ELF-1 (cell line): ENCODE data around the gene PACS2.
"Not testable (repeated sequence)": the region's sequence is repeated elsewhere in the genome, so short reads cannot be mapped to it uniquely, and the experiment has no call there.

ENCODE experiments used
- DNase-seq: peaks from one replicate; pipeline ENCODE4 v3.0.0-alpha.2; 2016; ENCODE audit warnings: low read depth, low spot score

Gene PACS2

DNA sequence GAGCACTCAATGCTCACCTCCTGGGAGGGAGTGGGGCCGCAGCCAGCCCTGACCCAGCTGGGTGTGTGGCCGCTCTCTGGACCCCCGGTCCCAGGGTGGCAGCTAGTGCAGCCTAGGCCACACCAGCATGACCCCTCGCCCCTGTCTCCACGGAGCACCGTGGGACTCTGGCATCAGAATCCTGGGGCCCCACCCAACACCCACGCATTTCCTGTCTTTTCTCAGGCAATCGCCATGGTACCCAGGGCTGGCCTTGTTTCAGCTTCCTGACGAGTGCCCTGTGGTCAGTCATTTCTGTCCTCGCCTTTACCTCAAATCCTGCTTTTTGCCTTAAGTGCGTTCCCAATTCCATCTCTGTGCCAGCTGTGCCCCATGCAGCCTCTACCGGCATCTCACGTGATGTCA is 15.9 kb downstream of the PACS2 start:
- no peak for DNase-seq

- no peak for DNase-seq
Measured at GRCh38 chr14:105331575-105332349, 17.2 kb downstream of the PACS2 start.

- no peak for DNase-seq
Measured at GRCh38 chr14:105332350-105332874, 17.9 kb downstream of the PACS2 start.

GRCh38 chr14:105333020-105333490 is 18.5 kb downstream of the PACS2 start:
- no peak for DNase-seq

- no peak for DNase-seq
Measured at GRCh38 chr14:105333613-105334364, 19.2 kb downstream of the PACS2 start.

DNA sequence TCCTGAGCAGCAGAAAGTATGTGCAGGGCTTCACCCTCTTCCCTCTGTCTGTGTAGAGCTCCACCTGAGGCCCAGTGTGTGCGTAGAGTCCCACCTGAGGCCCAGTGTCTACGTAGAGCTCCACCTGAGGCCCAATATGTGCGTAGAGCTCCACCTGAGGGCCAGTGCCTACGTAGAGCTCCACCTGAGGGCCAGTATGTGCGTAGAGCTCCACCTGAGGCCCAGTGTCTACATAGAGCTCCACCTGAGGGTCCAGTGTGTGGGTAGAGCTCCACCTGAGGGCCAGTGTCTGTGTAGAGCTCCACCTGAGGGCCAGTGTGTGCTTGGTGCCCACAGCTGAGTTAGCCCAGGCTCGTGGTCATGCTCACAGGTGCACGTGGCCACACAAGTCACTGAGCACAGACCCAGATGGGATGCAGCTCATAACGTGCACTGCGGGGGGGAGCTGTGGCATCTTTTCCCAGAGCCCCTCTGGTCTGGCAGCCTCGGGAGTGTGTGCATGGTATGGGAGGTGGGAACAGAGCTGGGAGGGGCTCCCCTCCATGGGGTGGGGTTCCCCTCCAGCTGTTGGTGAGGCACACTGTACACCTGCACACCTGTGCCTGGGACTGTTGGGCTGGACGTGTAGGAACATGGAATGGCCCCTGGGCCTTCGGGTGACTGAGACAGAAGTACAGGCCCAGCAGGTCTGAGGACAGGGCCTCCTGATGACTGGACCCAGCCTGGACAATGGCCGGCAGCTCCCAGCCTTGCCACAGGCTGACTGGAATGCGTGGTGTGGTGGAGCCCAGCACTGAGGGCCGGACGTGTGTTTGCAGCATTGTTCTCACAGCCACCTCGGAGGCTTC is 20.1 kb downstream of the PACS2 start:
- DNase-seq, result no peak

DNA sequence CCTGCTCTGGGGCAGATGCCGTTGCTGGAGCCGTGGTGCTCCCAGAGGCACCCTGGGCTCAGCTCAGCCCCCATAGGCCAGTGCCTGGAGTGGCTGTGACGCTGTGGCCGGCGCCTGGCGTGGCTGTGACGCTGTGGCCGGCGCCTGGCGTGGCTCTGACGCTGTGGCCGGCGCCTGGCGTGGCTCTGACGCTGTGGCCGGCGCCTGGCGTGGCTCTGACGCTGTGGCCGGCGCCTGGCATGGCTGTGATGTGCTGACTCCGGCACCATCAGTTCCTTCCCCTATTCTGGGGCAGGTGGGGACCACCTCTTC is 20.6 kb downstream of the PACS2 start:
- DNase-seq, result not testable (repeated sequence)

DNA sequence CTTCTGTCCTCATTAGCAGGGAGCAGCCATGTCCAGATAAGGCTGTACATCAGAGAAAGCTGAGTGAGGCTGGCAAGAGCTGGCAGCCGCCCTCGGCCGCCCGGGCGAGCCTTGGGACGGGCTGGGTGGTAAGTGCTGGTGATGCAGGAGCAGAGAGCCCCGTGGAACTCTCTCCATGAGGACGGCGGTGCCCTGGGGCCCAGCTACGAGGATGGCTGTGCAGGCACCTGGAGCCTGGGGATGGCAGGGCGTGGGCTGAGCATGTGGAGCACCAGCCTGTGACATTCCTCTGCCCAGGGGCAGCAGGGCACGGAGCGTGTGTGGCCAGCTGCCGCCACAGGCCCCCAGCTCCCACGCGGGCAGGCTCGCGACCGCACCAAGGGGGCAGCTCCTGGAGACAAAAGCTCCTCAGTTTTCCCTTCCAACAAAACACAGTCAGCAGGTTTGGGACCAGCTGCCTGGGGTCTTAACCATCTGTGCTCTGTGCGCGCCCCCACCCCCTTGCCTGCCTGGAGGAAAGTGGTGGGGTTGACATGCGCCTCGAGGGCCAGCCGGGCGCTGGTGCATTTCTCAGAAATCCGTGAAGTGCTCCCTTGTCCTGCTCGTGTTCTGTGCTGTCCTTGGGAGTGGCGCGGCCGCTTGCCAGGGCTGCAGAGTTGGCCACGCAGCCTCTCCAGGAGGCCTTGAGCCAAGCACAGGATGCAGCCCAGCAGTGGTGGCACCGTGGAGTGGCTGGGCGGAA is 21.4 kb downstream of the PACS2 start:
- DNase-seq, result no peak

DNA sequence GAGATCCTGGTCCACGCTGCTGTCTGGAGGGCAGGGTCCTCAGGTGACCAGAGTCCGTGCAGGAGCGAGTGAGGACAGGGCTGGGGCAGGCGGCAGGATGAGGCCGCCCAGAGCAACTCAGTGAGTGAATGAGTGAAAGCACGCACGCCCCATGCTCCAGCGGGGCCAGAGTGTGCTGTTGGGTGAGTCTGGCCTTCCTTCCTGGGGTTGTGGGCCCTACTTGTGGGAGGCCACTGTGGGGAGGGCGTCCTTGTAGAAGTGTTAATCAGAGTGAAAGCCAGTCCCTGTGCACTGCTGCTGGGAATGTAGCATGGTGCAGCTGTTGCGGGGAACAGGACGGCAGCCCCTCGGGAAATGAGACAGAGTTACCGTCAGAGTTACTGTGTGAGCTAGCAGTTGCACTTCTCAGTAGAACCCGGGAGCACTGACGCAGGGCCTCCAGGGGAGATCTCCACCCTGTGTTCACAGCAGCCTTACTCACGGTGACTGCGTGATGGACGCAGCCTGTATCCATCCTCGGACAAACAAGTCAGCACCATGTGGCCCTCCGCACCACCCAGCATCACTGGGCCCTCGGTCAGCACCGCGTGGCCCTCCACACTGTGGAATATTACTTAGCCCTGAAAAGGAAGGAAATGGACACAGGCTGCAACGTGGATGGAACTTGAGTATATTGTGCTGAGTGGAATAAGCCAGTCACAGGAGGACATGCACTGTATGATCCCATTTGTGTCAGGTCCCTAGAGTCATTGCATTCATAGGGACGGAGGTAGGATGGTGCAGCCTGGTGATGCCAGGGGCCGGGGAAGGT is 22.1 kb downstream of the PACS2 start:
- no peak for DNase-seq

DNA sequence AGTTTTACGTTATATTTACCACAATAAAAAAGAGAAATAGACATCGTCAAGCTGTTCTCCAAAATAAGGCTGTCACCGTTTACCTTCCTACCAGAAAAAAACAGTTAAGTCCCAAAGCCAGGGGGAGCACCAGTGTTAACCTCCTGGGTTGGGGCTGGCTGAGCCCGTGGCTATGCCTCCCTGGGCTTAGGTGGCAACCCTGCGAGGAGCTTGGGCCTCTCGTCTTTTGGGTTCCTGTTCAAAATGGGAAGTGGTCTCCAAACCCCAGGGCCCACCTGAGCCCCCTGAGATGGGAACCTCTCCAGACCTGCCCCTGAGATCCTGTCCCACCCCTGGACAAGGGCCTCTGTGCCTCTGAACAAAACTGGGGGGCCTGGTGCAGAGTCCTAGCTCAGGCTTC is 22.9 kb downstream of the PACS2 start:
- no peak for DNase-seq

GRCh38 chr14:105337966-105338741 is 23.6 kb downstream of the PACS2 start:
- no peak for DNase-seq

DNA sequence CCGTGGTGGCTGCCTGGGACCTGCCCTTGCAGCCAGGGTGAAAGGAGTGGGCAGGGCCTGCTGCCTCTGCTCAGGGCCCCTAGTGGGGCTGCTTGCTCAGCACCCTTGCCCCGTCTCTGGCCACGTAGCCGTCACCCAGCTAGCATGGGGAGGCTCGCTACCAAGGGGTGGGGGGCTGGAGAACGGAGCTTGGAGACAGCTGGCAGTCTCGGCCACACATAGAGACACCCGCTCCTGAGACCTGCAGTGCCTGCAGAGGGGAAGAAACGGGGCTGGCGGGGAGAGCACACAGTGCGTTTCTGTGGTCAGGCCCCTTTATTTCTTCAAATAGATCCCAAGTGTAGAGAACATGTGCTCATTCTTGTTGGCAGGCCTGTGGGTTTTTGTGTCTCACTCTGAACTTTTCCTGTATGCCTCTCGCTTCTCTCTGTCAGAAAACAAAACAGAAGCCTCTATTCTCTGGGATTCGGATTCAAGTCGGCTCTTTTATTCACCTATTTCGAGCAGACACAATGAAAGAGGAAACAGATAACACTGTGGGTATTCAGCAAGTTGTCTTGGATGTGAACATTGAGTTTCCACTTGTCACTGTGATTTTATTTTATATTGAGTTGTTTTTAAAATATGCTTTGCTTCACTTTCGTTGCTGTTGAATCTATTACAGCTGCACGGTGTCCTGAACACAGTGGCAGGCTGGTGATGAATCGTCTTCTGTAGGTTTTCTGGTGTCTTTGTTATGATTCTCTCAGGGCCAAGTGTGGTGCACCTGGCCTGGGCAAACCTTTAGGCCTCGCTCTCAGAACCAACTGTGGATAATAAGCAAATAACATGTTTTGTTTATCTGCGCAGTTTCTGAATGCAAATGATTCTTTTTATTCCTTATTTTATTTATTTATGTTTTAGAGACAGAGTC is 26.5 kb downstream of the PACS2 start:
- no peak for DNase-seq

GRCh38 chr14:105343194-105343593 is 28.6 kb downstream of the PACS2 start:
- no peak for DNase-seq

GRCh38 chr14:105346200-105346533 is 31.6 kb downstream of the PACS2 start:
- DNase-seq, result no peak

DNA sequence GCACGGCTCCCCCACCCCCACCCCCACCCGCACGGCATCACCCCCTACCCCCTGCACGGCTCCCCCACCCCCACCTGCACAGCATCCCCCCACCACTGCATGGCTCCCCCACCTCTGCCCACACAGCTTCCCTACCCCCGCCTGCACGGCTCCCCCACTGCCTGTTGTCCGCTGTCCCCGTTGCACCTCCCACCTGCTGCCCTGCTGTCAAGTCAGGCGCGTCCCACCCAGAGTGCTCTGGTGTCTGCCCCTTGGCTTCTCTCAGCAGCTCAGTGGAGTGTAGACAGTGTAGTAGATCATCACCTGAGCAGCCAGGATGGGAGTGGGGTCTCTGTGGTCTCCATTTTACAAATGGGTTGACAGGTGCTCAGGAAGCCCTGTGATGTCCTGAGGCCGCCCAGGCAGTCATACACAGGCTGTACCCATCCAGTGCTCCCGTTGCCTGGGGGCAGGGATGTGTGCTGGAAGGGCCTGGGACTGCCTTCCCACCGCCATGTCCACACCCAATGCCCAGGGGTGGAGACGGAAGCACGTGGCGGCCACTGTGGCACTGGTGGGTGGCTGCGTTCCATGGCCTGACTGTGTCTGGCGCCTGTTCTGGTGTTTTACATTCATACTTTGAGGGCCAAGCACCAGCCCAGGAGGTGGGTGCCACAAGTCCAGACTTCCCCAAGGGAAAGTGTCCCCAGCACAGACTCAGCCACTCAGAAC is 32.5 kb downstream of the PACS2 start:
- no peak for DNase-seq

- no peak for DNase-seq
Measured at GRCh38 chr14:105347587-105347968, 33.0 kb downstream of the PACS2 start.

- DNase-seq, result no peak
Measured at GRCh38 chr14:105348169-105348944, 33.8 kb downstream of the PACS2 start.
